ENCODE data around the gene GNB1. TPM values are rescaled to one million over a fixed set of nuclear protein-coding genes. Genes with fewer than 3 reads are reported as not detected.
A peak's percentile ranks its signal among the peaks of the same experiment; 100 is the strongest.

Gene GNB1
- total and polyA plus RNA-seq, 3 donors from 2014 or later = 223 to 256 (median 240) TPM

- H3K4me3 ChIP-seq = peak overlapping the region; percentile 64 to 72
Observed at GRCh38 chr1:1917995-1918900, 27.4 kb upstream of the GNB1 start.

DNA sequence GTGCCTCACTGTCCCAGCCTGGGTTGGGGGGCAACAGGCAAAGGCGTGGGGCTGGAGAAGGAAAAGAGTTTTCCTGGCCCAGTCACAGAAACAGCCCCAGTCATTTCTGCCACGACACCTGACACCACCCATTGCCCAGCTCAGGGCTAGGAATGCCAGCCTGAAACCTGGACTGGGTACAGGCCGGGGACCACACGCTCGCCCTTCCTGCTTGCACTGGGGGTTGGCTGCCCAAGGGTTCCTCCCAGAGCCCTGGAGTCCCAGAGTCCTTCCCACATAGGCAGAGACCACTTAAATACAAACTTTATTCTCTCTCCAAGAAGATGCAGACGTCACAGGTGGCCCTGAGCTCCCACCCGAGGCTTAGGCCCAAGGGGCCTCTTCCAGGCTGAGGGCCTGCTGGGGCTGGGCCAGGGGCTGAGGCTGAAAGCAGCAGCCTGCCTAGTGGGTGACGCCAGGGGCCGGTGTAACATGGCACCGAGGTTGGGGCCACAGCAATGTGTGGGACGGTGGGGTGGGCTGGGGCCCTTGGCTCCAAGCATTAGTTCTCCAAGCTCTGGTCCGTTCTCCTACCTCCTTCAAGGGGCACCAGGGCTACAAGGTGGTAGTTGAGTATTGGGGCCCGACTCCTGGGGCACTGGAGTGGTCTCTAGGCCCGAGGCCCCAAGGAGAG, 26.6 kb upstream of the GNB1 start:
- no peaks in the 10 kb centered on the region for H3K9me3 ChIP-seq
- intact Hi-C loops (cut with DNase I; ENCODE audit: low total_unique reads) = no loop called here
- peak overlapping the region in 1 of 2 donors; percentile 64 for H3K27ac ChIP-seq
- no peaks in the 10 kb centered on the region for H3K27me3 ChIP-seq
- H3K4me3 ChIP-seq = no peak overlapping the region
- H3K36me3 ChIP-seq (ENCODE audit: low read depth, missing control alignments) = no peaks in the 10 kb centered on the region
- TF ChIP-seq CTCF (IDR thresholded peaks at IDR 0.05) (no peak), POLR2A (IDR thresholded peaks at IDR 0.05) (no peak)
- 92 to 100% methylated on average over 1 to 14 of the region's 14 CpGs for WGBS, 2 donors
- no peak for DNase-seq
- peaks cover 13% of the 10 kb centered on the region for H3K4me1 ChIP-seq

More at GRCh38 chr1:1917995-1918900, 27.4 kb upstream of the GNB1 start:
- no peak for TF ChIP-seq CTCF (IDR thresholded peaks at IDR 0.05)
- TF ChIP-seq POLR2A (IDR thresholded peaks at IDR 0.05) = no peak
- DNase-seq = peak; percentile 55
- 32 to 92% methylated on average over 7 to 37 of the region's 46 CpGs for WGBS, 2 donors
- no peaks in the 10 kb centered on the region for H3K36me3 ChIP-seq (ENCODE audit: low read depth, missing control alignments)
- H3K27me3 ChIP-seq = no peaks in the 10 kb centered on the region
- intact Hi-C loops (cut with DNase I; ENCODE audit: low total_unique reads) = no loop called here
- no peaks in the 10 kb centered on the region for H3K9me3 ChIP-seq
- peak overlapping the region; percentile 64 for H3K27ac ChIP-seq
- H3K4me1 ChIP-seq = peaks cover 13% of the 10 kb centered on the region

DNA sequence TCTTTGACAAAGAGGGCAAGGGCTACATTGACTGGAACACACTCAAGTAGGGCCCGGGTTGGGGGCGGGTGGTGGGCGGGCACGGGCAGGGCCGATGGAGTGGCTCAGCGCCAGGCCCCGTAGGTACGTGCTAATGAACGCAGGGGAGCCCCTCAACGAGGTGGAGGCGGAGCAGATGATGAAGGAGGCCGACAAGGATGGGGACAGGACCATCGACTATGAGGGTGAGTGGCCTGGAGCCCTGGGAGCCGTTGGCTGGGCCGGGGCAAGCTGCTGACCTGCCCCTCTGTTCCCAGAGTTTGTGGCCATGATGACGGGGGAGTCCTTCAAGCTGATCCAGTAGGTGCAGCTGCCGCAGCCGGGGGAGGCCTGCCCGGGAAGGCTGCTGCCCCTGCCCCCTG, 26.0 kb upstream of the GNB1 start:
- Histone ChIP-seq H3K4me3 (no peak overlapping the region), H3K4me1 (peaks cover 13% of the 10 kb centered on the region), H3K27ac (no peak overlapping the region), H3K27me3 (no peaks in the 10 kb centered on the region), H3K36me3 (ENCODE audit: low read depth, missing control alignments) (no peaks in the 10 kb centered on the region), H3K9me3 (no peaks in the 10 kb centered on the region)
- no peak for DNase-seq
- TF ChIP-seq CTCF (IDR thresholded peaks at IDR 0.05) (no peak), POLR2A (IDR thresholded peaks at IDR 0.05) (no peak)
- intact Hi-C loops (cut with DNase I; ENCODE audit: low total_unique reads) = no loop called here
- 91 to 92% methylated on average over 19 of the region's 19 CpGs for WGBS, 2 donors

DNA sequence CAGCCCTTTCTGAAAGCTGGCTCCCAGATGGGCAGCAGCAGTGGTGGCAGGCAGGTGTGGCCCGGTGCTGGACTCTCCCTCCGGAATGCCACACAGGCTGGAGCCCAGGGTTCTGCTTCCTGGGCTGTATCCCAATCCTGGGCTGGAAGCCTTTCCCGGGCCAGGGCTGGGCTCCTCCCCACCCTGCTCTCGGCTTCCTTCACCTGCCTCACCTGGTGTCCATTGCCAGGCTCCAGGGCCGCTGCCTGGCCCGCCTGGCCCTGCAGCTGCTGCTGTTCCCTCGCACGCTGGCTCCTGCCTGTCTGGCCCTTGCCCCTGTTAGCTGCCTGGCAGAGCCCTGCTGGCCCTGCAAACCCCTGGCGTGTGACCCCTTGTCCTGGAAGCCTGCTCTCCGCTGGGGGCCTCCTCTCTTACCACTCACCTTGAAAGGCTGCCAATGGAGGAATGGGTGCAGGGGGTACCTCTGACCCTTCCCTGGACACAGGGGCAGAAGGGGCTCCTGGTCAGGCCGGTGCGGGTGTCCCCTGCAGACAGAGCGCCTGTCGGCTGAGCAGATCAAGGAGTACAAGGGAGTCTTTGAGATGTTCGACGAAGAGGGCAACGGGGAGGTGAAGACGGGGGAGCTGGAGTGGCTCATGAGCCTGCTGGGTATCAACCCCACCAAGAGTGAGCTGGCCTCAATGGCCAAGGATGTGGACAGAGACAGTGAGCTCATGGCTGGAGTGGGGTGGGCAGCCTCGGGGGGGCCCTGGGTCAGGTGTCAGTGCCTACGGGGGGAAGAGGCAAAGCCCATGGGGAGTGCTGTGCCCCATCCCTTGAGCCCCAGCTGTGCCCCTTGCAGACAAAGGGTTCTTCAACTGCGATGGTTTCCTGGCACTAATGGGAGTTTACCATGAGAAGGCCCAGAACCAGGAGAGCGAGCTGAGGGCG, 25.3 kb upstream of the GNB1 start:
- H3K4me1 ChIP-seq = peaks cover 13% of the 10 kb centered on the region
- no peaks in the 10 kb centered on the region for H3K36me3 ChIP-seq (ENCODE audit: low read depth, missing control alignments)
- intact Hi-C loops (cut with DNase I; ENCODE audit: low total_unique reads) = no loop called here
- H3K9me3 ChIP-seq = no peaks in the 10 kb centered on the region
- H3K27ac ChIP-seq = no peak overlapping the region
- H3K4me3 ChIP-seq = no peak overlapping the region
- WGBS, 2 donors = 86 to 92% methylated on average over 19 to 23 of the region's 23 CpGs
- no peaks in the 10 kb centered on the region for H3K27me3 ChIP-seq
- TF ChIP-seq POLR2A (IDR thresholded peaks at IDR 0.05) (no peak), CTCF (IDR thresholded peaks at IDR 0.05) (no peak)
- no peak for DNase-seq

Data from testis (tissue), 3 donors.